Spleen (tissue), 11 donors: Measurements from ENCODE around the gene MFF. TPM values are rescaled to one million over a fixed set of nuclear protein-coding genes. Genes with fewer than 3 reads are reported as not detected.
"Not testable (repeated sequence)": the region's sequence is repeated elsewhere in the genome, so short reads cannot be mapped to it uniquely, and the experiment has no call there.

Experiments used
- DNase-seq: peaks from one replicate; pipeline ENCODE4 v3.0.0-alpha.2; 2020
- H3K27ac ChIP-seq, 8 donors: fragments of 200-600 bp; sonication (generic) in 7 of 8; 1 replicate in 4 of 8; 2 replicates in 4 of 8; pipeline versions ENCODE4 v1.5.0 to v1.8.0; 2016 to 2021; ENCODE audit warnings: inconsistent platforms in 4 of 8, mild to moderate bottlenecking in 4 of 8, moderate library complexity in 1 of 8
- H3K27me3 ChIP-seq, 7 donors: fragments of 200-600 bp; sonication (generic) in 6 of 7; replicated peaks in 1 of 7; 1 replicate in 4 of 7; 2 replicates in 3 of 7; pipeline versions ENCODE4 v1.5.0 to v1.8.0; 2016 to 2021; ENCODE audit warnings: inconsistent platforms in 3 of 7, mild to moderate bottlenecking in 1 of 7
- H3K36me3 ChIP-seq, 6 donors: fragments of 200-600 bp; sonication (generic) in 5 of 6; 1 replicate in 4 of 6; 2 replicates in 2 of 6; pipeline versions ENCODE4 v1.5.0 to v1.8.0; 2016 to 2021; ENCODE audit warnings: inconsistent platforms in 2 of 6
- H3K4me1 ChIP-seq, 6 donors: fragments of 200-600 bp; sonication (generic) in 5 of 6; 1 replicate in 3 of 6; 2 replicates in 3 of 6; pipeline versions ENCODE4 v1.5.0 to v1.8.0; 2016 to 2021; ENCODE audit warnings: inconsistent platforms in 3 of 6
- H3K4me3 ChIP-seq, 8 donors: fragments of 200-600 bp; sonication (generic) in 7 of 8; 1 replicate in 4 of 8; 2 replicates in 4 of 8; pipeline versions ENCODE4 v1.5.0 to v1.8.0; 2016 to 2021; ENCODE audit warnings: inconsistent platforms in 4 of 8, mild to moderate bottlenecking in 4 of 8, moderate library complexity in 2 of 8
- H3K9me3 ChIP-seq, 8 donors: fragments of 200-600 bp; sonication (generic) in 7 of 8; 1 replicate in 4 of 8; 2 replicates in 4 of 8; pipeline versions ENCODE4 v1.5.0 to v1.8.0; 2016 to 2021; ENCODE audit warnings: inconsistent platforms in 4 of 8
- POLR2A ChIP-seq, 3 donors: fragments of 450-650 bp; IDR thresholded peaks; one replicate each; pipeline ENCODE4 v1.5.1; 2017; ENCODE audit warnings: antibody characterized with exemption in 3 of 3, mild to moderate bottlenecking in 1 of 3
- POLR2AphosphoS5 ChIP-seq, 3 donors: sonication (generic); formaldehyde crosslinking; IDR thresholded peaks; one replicate each; pipeline ENCODE4 v1.5.1; 2017; ENCODE audit warnings: antibody characterized with exemption in 3 of 3
- WGBS, 5 donors: extraction: QIAGEN DNeasy Blood & Tissue Kit in 3 of 5; methylation state at CpG; one replicate each; pipeline versions ENCODE4 v1.1.5 to v1.1.7; 2013 to 2018; 5-methylcytosine and 5-hydroxymethylcytosine counted together
- intact Hi-C: fragments of 100-400 bp; cut with DNase I; formaldehyde crosslinking; loops from one replicate; pipeline ENCODE4 v1.15.0; 2023; ENCODE audit warnings: low total_unique reads
- polyA plus RNA-seq, 3 donors: library from polyadenylated mRNA; stranded (reverse); fragments of 200-250 nt; gene quantifications; one replicate each; pipeline ENCODE4 v1.2.1, GENCODE V29; 2013
- total RNA-seq, 7 donors: library from RNA; depleted of rRNA in 3 of 7; stranded (reverse); fragments of >200 nt in 3 of 7; fragmentation: NEBNext Ultra II Directional in 4 of 7; extraction: Animal tissue kit (Norgen Biotek cat#: 25700) in 4 of 7; gene quantifications; one replicate each; pipeline versions ENCODE4 v1.1.0 to v1.2.1, GENCODE V29; 2016 to 2021
- TF ChIP-seq, protein P1 (sequence below), 11 experiments: fragments of 200-600 bp in 7 of 11; fragments of 450-650 bp in 4 of 11; sonication (generic) in 4 of 11; IDR thresholded peaks in 8 of 11; conservative IDR thresholded peaks in 3 of 11; 1 replicate in 7 of 11; 2 replicates in 4 of 11; pipeline versions ENCODE4 v1.4.0 to v1.8.0; 2016 to 2021; ENCODE audit warnings: antibody characterized with exemption in 11 of 11, inconsistent platforms in 4 of 11, mild to moderate bottlenecking in 1 of 11
- donor health status: healthy with polysubstance abuse.
- donor health status: DM: no; HTN: no; CAD: no; lungs with moderate emphysema.
- donor health status: DM: no; HTN: no; CAD: no.
- donor health status: Bipolar disorder and iron deficiency.
- donor health status: healthy.
- donor health status: DM: no; HTN: no; CAD: no.
- donor health status: DM: yes; HTN: yes; CAD: no.

The MFF gene
- total and polyA plus RNA-seq, 10 donors: 59.3 to 134 (median 75.5) TPM

DNA sequence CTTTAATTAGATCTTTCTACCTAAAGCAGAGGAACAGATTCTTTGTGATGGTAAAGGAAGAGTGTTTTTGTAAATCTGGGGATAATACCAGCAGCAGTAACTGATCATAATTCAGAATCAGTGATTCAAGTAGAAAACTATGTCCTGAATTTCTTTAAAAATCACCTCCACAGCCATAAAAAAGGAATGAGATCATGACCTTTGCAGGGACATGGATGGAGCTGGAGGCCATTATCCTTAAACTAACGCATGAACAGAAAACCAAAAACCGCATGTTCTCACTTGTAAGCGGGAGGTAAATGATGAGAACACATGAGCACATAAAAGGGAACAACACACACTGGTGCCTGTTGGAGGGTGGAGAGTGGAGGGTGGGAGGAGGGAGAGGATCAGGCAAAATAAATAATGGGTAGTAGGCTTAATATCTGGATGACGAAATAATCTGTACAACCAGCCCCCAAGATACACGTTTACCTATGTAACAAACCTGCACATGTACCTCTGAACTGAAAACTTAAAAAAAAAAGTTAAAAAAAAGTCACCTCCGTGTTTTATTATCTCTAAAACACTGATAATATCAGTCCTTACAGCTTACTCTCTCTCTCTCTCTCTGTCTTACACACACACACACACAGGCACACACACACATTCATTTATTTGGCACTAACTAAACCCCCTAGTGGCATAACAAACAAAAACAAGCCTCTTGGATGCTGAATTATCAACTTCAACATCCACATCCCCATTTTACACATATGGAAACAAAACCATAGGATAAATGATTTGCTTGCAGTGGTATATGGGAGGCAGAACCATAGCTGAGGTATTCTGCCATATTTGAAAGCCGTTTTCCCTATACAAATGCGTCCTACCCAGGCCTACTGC is 52.7 kb downstream of the MFF start:
- H3K36me3 ChIP-seq: no peaks in the 10 kb centered on the region
- no peaks in the 10 kb centered on the region for H3K9me3 ChIP-seq
- WGBS, 5 donors: 77 to 89% (median 84%) methylated on average over 8 of the region's 8 CpGs
- H3K4me3 ChIP-seq: no peak overlapping the region
- no peak for TF ChIP-seq POLR2A (IDR thresholded peaks at IDR 0.05)
- TF ChIP-seq, protein P1, sequence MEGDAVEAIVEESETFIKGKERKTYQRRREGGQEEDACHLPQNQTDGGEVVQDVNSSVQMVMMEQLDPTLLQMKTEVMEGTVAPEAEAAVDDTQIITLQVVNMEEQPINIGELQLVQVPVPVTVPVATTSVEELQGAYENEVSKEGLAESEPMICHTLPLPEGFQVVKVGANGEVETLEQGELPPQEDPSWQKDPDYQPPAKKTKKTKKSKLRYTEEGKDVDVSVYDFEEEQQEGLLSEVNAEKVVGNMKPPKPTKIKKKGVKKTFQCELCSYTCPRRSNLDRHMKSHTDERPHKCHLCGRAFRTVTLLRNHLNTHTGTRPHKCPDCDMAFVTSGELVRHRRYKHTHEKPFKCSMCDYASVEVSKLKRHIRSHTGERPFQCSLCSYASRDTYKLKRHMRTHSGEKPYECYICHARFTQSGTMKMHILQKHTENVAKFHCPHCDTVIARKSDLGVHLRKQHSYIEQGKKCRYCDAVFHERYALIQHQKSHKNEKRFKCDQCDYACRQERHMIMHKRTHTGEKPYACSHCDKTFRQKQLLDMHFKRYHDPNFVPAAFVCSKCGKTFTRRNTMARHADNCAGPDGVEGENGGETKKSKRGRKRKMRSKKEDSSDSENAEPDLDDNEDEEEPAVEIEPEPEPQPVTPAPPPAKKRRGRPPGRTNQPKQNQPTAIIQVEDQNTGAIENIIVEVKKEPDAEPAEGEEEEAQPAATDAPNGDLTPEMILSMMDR (IDR thresholded peaks at IDR 0.05 in 8 of 11, conservative IDR thresholded peaks at IDR 0.05 in 3 of 11): no peak
- no peak for TF ChIP-seq POLR2AphosphoS5 (IDR thresholded peaks at IDR 0.05)
- no peak overlapping the region for H3K27ac ChIP-seq
- no peak for DNase-seq
- intact Hi-C loops: no loop called here
- no peaks in the 10 kb centered on the region for H3K4me1 ChIP-seq
- H3K27me3 ChIP-seq: no peaks in the 10 kb centered on the region

DNA sequence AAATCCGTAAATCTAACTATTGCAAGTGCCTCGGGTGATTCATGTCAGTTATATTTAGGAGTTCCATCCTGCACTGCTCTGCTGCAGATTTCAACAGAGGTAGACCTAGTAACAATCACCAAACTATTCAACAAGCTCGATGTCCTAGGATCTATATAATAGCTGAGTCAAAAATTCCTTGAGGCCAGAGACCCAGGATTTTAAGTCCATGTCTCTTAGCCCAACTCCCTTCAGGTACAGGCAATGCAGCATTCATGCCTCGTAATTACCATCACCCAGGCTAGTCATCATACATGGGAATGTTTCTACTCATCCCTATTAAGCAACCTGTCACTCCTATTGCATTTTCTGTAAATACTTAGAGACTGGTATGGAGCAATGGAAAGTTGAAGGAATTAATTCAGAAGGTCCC is 53.3 kb downstream of the MFF start:
- TF ChIP-seq POLR2AphosphoS5 (IDR thresholded peaks at IDR 0.05) (no peak), POLR2A (IDR thresholded peaks at IDR 0.05) (no peak)
- TF ChIP-seq, protein P1 (IDR thresholded peaks at IDR 0.05 in 8 of 11, conservative IDR thresholded peaks at IDR 0.05 in 3 of 11): no peak
- H3K36me3 ChIP-seq: no peaks in the 10 kb centered on the region
- intact Hi-C loops: no loop called here
- no peak for DNase-seq
- no peak overlapping the region for H3K4me3 ChIP-seq
- no peak overlapping the region for H3K27ac ChIP-seq
- WGBS, 5 donors: 81 to 95% (median 87%) methylated on average over 4 of the region's 4 CpGs
- no peaks in the 10 kb centered on the region for H3K4me1 ChIP-seq
- no peaks in the 10 kb centered on the region for H3K27me3 ChIP-seq
- no peaks in the 10 kb centered on the region for H3K9me3 ChIP-seq

DNA sequence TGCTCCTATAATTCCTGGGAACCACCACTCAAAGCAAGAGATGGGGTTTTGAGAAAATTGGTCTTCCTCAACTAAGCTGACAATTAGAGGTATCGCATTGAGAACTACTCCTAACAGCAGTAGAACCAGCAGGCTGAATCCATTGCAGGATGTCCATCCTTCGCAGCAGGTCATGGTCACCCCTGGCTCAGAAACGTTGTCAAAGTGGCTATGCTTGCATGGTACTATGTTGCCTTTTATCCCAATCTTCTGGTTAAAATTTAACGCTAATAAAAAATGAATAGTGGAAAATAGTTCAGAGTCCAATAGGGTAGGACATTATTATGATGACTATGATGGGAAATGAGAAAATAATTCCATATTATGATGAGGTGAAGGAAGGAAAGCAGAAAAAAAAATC is 54.0 kb downstream of the MFF start, which contains the start of gene TM4SF20:
Gene TM4SF20 (minus strand): TSS at position 212 of the 400 bp plus-strand sequence. CDS start 38 bp downstream, at position 174.
- WGBS, 5 donors: 77 to 90% (median 88%) methylated on average over 4 of the region's 4 CpGs
- Histone ChIP-seq H3K4me1 (no peaks in the 10 kb centered on the region), H3K36me3 (no peaks in the 10 kb centered on the region), H3K27ac (no peak within 1 kb of the TSS), H3K4me3 (no peak within 1 kb of the TSS), H3K9me3 (no peaks in the 10 kb centered on the region), H3K27me3 (no peaks in the 10 kb centered on the region)
- no peak for DNase-seq
- TF ChIP-seq POLR2A (IDR thresholded peaks at IDR 0.05): no peak
- TF ChIP-seq POLR2AphosphoS5 (IDR thresholded peaks at IDR 0.05): no peak
- TF ChIP-seq, protein P1 (IDR thresholded peaks at IDR 0.05 in 8 of 11, conservative IDR thresholded peaks at IDR 0.05 in 3 of 11): no peak
- intact Hi-C loops: no loop called here

DNA sequence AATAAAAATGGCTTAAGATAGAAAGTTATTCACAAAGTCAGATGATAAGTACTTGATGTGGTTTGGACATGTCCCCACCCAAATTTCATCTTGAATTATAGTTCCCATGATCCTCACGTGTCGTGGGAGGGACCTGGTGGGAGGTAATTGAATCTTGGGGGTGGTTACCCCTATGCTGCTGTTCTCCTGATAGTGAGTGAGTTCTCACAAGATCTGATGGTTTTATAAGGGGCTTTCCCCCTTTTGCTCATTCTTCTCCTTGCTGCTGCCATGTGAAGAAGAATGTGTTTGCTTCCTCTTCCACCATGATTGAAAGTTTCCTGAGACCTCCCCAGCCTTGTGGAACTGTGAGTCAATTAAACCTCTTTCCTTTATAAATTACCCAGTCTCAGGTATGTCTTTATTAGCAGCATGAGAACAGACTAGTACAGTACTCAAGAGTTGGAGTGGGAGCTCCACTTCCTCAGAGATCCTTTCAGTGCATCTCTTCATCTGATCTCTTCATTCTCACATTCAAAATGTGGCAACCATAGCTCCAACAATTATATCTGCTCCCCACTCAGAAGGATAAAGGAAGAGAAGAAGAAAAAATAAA is 57.3 kb downstream of the MFF start:
- H3K9me3 ChIP-seq, H3K27ac ChIP-seq, H3K4me3 ChIP-seq, H3K27me3 ChIP-seq, intact Hi-C loops, H3K36me3 ChIP-seq, DNase-seq: not testable (repeated sequence)
- peaks cover 0 to 19% (median 3%) of the 10 kb centered on the region in 6 donors for H3K4me1 ChIP-seq
- WGBS, 5 donors: 69 to 89% (median 86%) methylated on average over 2 of the region's 2 CpGs
